Neural cell (in vitro differentiated cells): ENCODE results near the gene SEPTIN8. TPM values are rescaled to one million over a fixed set of nuclear protein-coding genes. Genes with fewer than 3 reads are reported as not detected.

Experiments used
- H2AFZ ChIP-seq: fragments of 200-600, 300-800 bp; sonication (generic), shearing (Covaris generic); 2 replicates; pipeline ENCODE4 v1.6.0; 2014; ENCODE audit warnings: low read depth, mild to moderate bottlenecking, antibody characterized with exemption, low read length, moderate library complexity
- H3F3A ChIP-seq: fragments of 200-600 bp; shearing (Covaris generic); 2 replicates; pipeline ENCODE4 v1.6.1; 2016; ENCODE audit warnings: mild to moderate bottlenecking, moderate library complexity, mixed read lengths, antibody characterized with exemption, low read length; ENCODE audit not compliant: insufficient read depth, poor library complexity, severe bottlenecking
- H3K27ac ChIP-seq: fragments of 200-600, 300-800 bp; sonication (generic), shearing (Covaris generic); 2 replicates; pipeline ENCODE4 v1.5.1; 2014; ENCODE audit warnings: mild to moderate bottlenecking, low read length, moderate library complexity
- H3K27me3 ChIP-seq: fragments of 300-800, 200-600 bp; sonication (generic), shearing (Covaris generic); 2 replicates; pipeline ENCODE4 v1.6.0; 2014; ENCODE audit warnings: mild to moderate bottlenecking, low read depth, low read length, moderate library complexity; ENCODE audit not compliant: insufficient read depth
- H3K36me3 ChIP-seq: fragments of 300-800, 200-600 bp; sonication (generic), shearing (Covaris generic); 2 replicates; pipeline ENCODE4 v1.5.1; 2014; ENCODE audit warnings: mild to moderate bottlenecking, antibody characterized with exemption, low read length, moderate library complexity; ENCODE audit not compliant: insufficient read depth
- H3K4me2 ChIP-seq: fragments of 300-800, 200-600 bp; sonication (generic), shearing (Covaris generic); 2 replicates; pipeline ENCODE4 v1.6.0; 2014; ENCODE audit warnings: mild to moderate bottlenecking, low read length
- H3K4me3 ChIP-seq: fragments of 300-800, 200-600 bp; sonication (generic), shearing (Covaris generic); 2 replicates; pipeline ENCODE4 v1.5.1; 2014; ENCODE audit warnings: mild to moderate bottlenecking, low read length, moderate library complexity
- H3K79me2 ChIP-seq: fragments of 200-600 bp; shearing (Covaris generic); replicated peaks from 2 replicates; pipeline ENCODE4 v1.6.0; 2014; ENCODE audit warnings: mild to moderate bottlenecking, low read length, moderate library complexity; ENCODE audit not compliant: insufficient read depth
- H3K9ac ChIP-seq: fragments of 300-800, 200-600 bp; sonication (generic), shearing (Covaris generic); 2 replicates; pipeline ENCODE4 v1.6.1; 2016; ENCODE audit warnings: mild to moderate bottlenecking, low read length, mixed read lengths
- H3K9me2 ChIP-seq: fragments of 200-600 bp; shearing (Covaris generic); 2 replicates; pipeline ENCODE4 v1.6.1; 2016; ENCODE audit warnings: mild to moderate bottlenecking, low read length, mixed read lengths; ENCODE audit not compliant: insufficient read depth
- H3K9me3 ChIP-seq: fragments of 200-600, 300-800 bp; sonication (generic), shearing (Covaris generic); 2 replicates; pipeline ENCODE4 v1.6.1; 2016; ENCODE audit warnings: mild to moderate bottlenecking, mixed run types, low read length, moderate library complexity, mixed read lengths
- H4K20me1 ChIP-seq: fragments of 200-600 bp; shearing (Covaris generic); 2 replicates; pipeline ENCODE4 v1.6.1; 2016; ENCODE audit warnings: mild to moderate bottlenecking, mixed run types; ENCODE audit not compliant: insufficient read depth
- EP300 ChIP-seq: fragments of 450-650 bp; conservative IDR thresholded peaks from 2 replicates; pipeline ENCODE4 v1.6.1; 2014; ENCODE audit warnings: antibody characterized with exemption, mild to moderate bottlenecking, moderate library complexity; ENCODE audit not compliant: poor library complexity, severe bottlenecking
- EZH2 ChIP-seq: fragments of 200-600, 300-800 bp; shearing (Covaris generic), sonication (generic); IDR thresholded peaks from 2 replicates; pipeline ENCODE4 v1.6.1; 2014; ENCODE audit warnings: antibody characterized with exemption, low read length, borderline replicate concordance, mild to moderate bottlenecking; ENCODE audit not compliant: insufficient read depth, poor library complexity, severe bottlenecking
- MXI1 ChIP-seq: fragments of 450-650 bp; conservative IDR thresholded peaks from 2 replicates; pipeline ENCODE4 v1.6.1; 2014; ENCODE audit warnings: antibody characterized with exemption, mild to moderate bottlenecking; ENCODE audit not compliant: poor library complexity, severe bottlenecking
- POLR2AphosphoS5 ChIP-seq: IDR thresholded peaks from 2 replicates; pipeline ENCODE4 v1.6.1; 2012
- RAD21 ChIP-seq: fragments of 450-650 bp; conservative IDR thresholded peaks from 2 replicates; pipeline ENCODE4 v1.6.1; 2014; ENCODE audit warnings: antibody characterized with exemption, mild to moderate bottlenecking, moderate library complexity
- REST ChIP-seq: IDR thresholded peaks from 2 replicates; pipeline ENCODE4 v1.6.1; 2012; ENCODE audit warnings: borderline replicate concordance
- SMC3 ChIP-seq: fragments of 450-650 bp; conservative IDR thresholded peaks from 2 replicates; pipeline ENCODE4 v1.6.1; 2014; ENCODE audit warnings: antibody characterized with exemption, mild to moderate bottlenecking, moderate library complexity; ENCODE audit not compliant: poor library complexity
- TAF1 ChIP-seq: IDR thresholded peaks from 2 replicates; pipeline ENCODE4 v1.6.1; 2012; ENCODE audit warnings: low read depth
- polyA plus RNA-seq: library from polyadenylated mRNA; depleted of rRNA; stranded (reverse); fragments of >200 nt; gene quantifications from 2 replicates; pipeline ENCODE4 v1.2.3, GENCODE V29; 2014
- TF ChIP-seq, protein P1 (sequence below): fragments of 450-650 bp; IDR thresholded peaks from 2 replicates; pipeline ENCODE4 v1.5.1; 2014; ENCODE audit warnings: antibody characterized with exemption, mild to moderate bottlenecking, moderate library complexity; ENCODE audit not compliant: poor library complexity, severe bottlenecking

The SEPTIN8 gene
- polyA plus RNA-seq, 1 donor from 2014 or later = 37.7 TPM

GRCh38 chr5:132825834-132826391 lies 48.9 kb upstream of the SEPTIN8 start:
- Histone ChIP-seq H3K9ac (no peak overlapping the region), H3K9me3 (no peaks in the 10 kb centered on the region), H2AFZ (no peak overlapping the region), H3F3A (no peaks in the 10 kb centered on the region), H3K36me3 (no peaks in the 10 kb centered on the region), H3K9me2 (no peaks in the 10 kb centered on the region), H3K4me2 (no peak overlapping the region), H3K79me2 (no peaks in the 10 kb centered on the region), H3K27me3 (peaks cover 78% of the 10 kb centered on the region), H3K4me3 (no peak overlapping the region), H3K27ac (no peak overlapping the region), H4K20me1 (no peaks in the 10 kb centered on the region)
- TF ChIP-seq EZH2 = no peak
- TF ChIP-seq MXI1 = no peak
- TF ChIP-seq EP300 = no peak
- TF ChIP-seq, protein P1, sequence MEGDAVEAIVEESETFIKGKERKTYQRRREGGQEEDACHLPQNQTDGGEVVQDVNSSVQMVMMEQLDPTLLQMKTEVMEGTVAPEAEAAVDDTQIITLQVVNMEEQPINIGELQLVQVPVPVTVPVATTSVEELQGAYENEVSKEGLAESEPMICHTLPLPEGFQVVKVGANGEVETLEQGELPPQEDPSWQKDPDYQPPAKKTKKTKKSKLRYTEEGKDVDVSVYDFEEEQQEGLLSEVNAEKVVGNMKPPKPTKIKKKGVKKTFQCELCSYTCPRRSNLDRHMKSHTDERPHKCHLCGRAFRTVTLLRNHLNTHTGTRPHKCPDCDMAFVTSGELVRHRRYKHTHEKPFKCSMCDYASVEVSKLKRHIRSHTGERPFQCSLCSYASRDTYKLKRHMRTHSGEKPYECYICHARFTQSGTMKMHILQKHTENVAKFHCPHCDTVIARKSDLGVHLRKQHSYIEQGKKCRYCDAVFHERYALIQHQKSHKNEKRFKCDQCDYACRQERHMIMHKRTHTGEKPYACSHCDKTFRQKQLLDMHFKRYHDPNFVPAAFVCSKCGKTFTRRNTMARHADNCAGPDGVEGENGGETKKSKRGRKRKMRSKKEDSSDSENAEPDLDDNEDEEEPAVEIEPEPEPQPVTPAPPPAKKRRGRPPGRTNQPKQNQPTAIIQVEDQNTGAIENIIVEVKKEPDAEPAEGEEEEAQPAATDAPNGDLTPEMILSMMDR = no peak
- no peak for TF ChIP-seq SMC3
- no peak for TF ChIP-seq RAD21
- no peak for TF ChIP-seq REST
- no peak for TF ChIP-seq TAF1
- TF ChIP-seq POLR2AphosphoS5 = no peak

GRCh38 chr5:132825033-132825833 lies 48.2 kb upstream of the SEPTIN8 start:
- no peak overlapping the region for H3K4me2 ChIP-seq
- peaks cover 72% of the 10 kb centered on the region for H3K27me3 ChIP-seq
- no peak overlapping the region for H3K27ac ChIP-seq
- H4K20me1 ChIP-seq = no peaks in the 10 kb centered on the region
- H3K4me3 ChIP-seq = no peak overlapping the region
- no peaks in the 10 kb centered on the region for H3K36me3 ChIP-seq
- no peaks in the 10 kb centered on the region for H3K9me2 ChIP-seq
- no peak overlapping the region for H3K9ac ChIP-seq
- no peaks in the 10 kb centered on the region for H3K9me3 ChIP-seq
- no peak for TF ChIP-seq POLR2AphosphoS5
- H3K79me2 ChIP-seq = no peaks in the 10 kb centered on the region
- H2AFZ ChIP-seq = no peak overlapping the region
- H3F3A ChIP-seq = no peaks in the 10 kb centered on the region
